Germinal center (tissue), 1 donor: Measurements from ENCODE around the gene YY1AP1.
"Not testable (repeated sequence)": the region's sequence is repeated elsewhere in the genome, so short reads cannot be mapped to it uniquely, and the experiment has no call there.

Experiments used
- DNase-seq: peaks from one replicate; pipeline ENCODE4 v3.0.0; 2012; ENCODE audit warnings: mixed read lengths, low spot score

Gene YY1AP1

DNA sequence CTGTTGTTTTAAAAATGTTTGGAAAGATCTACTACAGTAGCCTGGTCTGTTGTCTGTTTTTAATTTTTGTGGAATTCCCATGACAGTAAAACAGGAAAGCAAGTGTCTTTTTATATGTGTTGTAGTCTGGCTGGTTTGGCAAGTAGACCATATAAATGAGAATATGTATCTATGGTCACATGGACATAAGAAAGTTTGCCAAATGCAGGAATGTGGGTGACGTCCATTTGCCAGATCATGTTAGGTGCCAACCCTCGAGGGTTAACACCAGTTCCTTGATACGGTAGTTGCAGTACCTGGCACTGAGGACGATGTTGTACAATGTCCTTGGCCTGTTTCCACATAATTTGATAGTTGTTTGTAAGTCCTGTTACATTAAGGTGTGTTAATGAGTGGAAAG, 6.5 kb upstream of the YY1AP1 start:
- no peak for DNase-seq

DNA sequence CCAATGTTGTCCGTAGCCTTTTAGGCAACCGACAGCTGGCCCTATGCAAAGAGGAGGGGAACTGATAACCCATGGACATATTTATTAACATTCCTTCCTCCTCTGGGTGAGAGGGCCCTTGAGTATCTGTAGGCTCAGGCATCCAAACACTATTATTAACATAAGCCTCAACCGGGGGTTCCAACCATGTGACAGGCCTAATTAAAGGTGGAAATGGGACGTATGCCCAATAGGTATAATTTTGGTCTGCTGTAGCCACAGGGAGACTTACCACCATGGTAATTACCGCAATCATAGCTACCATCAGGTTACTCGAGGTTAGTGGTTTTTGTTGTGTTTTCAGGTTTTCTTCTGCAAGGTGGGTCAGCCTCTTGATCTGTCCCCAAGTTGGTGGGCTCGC, 5.6 kb upstream of the YY1AP1 start:
- DNase-seq, result no peak

DNA sequence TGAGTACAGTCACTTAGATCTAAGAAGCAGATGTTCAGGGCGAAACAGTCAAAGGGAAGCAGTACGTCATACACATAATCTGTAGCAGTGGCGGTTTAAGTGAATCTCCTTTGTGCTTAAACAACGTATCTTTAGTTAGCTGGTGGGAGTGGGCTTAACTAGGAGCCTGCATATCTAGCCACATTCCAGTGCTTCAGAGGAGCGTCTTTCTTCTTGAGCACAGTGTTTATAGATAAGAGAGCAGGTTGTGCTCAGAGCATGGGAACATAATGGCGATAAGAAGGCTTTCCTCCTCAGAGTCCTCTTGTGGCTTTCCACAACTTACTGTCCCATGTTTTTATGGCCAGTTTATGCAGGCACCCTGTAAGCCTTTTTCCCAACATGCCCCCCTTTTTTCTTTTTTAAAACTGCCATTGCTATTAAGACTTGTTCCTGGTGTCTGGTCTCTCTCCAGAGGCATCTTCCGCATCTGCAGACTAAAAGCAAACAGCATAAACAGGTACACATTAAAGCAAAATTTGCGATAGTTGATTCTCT, 3.5 kb upstream of the YY1AP1 start:
- no peak for DNase-seq

DNA sequence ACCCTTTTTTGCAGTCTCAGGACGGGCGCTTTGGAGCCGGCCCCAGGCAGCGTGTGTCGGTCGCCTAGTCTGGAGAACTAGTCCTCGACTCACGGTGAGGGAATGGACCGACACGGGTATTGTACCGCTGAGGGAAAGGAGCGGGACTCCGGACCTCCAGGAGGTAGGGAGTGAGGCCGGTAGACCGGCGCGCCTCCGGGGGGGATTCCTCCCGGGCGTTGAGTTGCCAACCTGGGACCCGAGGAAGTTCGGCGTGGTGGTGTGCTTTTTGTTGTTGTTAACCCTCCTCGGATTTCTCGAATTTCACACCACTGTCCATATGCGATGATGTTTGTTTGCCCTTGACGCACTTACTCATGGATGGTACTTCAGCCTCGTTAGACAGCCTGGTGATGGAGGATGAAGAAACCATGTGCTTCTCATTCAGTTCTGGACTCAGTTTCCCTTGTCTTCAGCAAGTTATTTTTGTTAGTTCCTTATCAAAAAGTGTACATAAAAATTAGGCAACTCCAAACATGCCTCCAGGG, 570 bp upstream of the YY1AP1 start, which contains the start of gene DAP3:
Gene DAP3, plus strand, starts transcription at position 11 of the 527 bp plus-strand sequence. CDS start 20,689 bp downstream, outside the sequence.
- DNase-seq, result peak; percentile 84

DNA sequence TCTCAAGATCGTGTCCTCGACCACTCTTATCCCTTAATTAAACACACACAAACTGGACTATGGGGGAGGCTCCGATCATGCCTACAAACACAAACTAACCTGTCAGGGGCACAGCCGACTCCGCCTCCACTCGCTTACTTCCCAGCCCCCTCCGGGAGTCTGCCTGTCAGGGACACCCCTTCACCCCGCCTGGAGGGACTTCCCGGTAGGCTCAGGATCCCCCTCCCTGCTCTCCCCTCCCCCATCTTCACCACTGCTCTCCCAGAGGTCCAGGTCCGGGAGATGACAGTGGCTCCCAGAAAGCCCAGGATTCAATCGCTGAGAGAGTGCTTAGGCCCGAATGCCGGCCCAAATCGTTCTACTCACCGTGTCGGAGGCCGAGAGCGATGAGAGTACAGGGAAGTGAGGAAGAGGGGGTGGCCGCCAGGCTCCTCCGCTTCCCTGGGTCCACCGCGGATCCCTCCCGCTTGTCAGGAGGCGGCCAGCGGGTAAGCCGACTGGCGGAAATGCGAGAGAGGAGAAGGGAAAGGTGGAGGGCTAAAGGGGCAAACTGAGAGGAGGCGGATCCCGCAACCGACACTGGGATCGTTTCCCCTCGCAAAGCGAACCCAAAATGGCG, 760 bp downstream of the YY1AP1 start:
- DNase-seq, result not testable (repeated sequence)

DNA sequence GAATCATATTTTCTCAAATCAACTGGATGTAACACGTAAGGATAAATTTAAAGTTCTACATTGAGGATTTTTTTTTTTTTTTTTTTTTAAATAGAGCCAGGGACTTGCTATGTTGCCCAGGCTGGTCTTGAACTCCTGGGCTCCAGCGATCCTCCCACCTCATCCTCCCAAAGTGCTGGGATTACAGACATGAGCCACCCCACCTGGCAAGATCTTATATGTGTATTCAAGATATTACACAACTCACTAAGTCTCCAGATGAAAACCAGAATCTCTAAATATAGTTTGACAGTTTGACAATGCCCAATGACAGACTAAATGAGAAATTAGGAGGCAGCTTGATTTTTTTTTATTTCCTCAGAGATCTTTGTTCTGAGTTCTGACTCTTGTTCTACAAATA, 6.8 kb downstream of the YY1AP1 start:
- DNase-seq, result no peak

DNA sequence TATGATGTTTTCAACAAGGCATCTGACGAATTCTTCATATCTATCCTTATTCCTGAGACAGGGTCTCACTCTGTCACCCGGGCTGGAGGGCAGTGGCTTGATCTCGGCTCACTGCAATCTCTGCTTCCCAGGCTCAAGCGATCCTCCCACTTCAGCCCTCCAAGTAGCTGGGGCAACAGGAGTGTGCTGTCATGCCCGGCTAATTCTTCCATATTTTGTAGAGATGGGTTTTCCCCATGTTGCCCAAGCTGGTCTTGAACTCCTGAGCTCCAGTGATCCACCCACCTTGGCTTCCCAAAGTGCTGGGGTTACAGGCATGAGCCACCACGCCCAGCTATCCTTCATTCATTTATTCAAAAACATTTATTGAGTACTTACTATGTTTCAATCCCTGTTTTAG, 8.0 kb downstream of the YY1AP1 start:
- DNase-seq, result no peak

DNA sequence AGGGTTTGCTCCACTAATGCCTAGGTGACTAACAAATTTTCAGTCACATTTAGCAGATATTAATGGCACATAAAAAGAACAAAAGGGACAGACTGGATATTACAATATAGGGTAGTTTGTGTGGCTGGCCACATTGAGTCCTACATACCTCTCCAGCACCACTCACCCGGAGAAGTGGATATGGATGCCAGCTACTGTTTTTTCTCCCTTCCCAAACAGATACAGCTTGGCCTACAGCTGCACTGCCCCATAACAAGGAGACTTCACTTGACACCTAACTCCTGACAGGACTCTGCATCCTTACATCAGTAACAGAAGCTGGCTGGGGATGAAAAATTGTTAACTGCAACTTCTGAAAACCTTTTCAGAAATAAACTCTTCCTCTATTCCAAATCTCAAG, 9.6 kb downstream of the YY1AP1 start:
- not testable (repeated sequence) for DNase-seq

DNA sequence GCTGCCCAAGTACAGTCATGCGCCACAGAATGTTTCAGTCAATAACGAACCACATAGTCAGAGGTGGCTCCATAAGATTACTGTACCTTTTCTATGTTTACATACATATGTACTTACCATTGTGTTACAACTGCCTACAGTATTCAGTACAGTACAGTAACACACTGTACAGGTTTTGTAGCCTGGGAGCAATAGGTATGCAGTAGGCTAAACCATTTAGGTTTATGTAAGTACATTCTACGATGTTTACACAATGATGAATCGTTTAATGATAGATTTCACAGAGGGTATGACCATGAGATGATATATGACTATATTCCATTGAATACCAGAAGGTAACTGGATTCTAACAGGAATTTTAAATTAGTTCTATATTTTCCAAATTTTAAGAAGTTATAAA, 10.5 kb downstream of the YY1AP1 start:
- no peak for DNase-seq

DNA sequence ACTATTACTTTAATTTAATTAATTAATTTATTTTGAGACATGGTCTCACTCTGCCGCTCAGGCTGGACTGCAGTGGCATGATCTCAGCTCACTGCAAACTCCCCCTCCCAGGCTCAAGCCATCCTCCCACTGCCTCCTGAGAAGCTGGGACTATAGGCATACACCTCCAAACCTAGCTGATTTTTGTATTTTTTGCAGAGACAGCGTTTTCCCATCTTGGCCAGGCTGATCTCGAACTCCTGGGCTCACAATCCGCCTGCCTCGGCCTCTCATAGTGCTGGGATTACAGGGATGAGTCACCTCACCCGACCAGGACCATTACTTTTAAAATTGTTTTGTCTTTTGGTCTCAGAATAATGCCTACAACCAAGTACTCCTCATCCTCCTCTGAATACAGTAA, 15.6 kb downstream of the YY1AP1 start:
- no peak for DNase-seq

DNA sequence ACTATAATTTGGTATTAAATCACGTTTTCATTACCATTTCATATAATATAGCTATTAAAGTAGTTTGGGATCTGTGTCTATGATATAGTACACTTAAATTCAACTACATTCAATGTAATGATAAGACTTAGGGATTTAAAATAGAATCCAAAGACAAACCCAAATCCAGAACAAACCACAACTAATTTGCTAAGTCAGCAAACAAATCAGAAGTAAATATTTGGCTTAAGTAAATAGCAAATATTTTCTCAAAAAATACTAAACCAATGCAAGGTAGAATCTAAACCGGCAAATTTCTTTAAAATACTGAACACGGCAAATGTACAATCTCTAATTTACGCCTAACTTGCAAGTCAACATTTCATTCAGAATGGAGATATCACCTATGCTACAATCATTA, 16.8 kb downstream of the YY1AP1 start:
- DNase-seq, result no peak

DNA sequence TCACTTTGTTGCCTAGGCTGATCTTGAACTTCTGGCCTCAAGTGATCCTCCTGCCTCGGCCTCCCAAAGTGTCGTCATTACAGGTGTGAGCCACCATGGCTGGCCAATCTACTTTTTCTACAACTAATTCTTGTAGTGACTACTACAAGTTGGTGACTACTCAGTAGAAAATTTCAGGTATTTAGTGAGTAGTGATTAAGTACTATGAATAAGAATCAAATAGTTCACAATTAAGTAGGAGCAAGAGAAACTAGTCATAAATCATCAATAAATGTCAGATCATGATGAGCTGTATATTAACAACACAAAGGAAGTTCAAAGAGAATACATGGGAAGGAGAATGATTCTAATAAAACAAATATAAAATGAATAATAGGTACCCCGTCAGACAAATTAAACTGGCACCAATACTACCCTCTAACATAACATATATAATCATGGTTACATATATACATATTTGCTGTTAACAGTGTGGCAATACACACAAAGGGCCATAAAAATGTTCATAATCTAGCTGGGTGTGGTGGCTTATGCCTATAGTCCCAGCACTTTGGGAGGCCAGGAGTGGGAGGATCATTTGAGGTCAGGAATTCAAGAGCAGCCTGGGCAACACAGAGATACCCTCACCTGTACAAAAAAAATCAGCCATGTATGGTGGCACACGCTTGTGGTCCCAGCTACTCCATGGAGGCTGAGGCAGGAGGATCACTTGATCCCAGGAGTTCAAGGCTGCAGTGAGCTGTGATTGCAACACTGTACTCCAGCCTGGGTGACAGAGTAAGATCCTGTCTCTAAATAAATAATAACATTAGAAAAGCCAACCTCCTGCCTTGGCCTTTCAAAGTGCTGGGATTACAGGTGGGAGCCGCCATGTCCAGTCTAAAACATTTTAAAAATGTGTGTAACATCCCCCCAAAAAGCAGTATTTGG, 19.1 kb downstream of the YY1AP1 start:
- no peak for DNase-seq

DNA sequence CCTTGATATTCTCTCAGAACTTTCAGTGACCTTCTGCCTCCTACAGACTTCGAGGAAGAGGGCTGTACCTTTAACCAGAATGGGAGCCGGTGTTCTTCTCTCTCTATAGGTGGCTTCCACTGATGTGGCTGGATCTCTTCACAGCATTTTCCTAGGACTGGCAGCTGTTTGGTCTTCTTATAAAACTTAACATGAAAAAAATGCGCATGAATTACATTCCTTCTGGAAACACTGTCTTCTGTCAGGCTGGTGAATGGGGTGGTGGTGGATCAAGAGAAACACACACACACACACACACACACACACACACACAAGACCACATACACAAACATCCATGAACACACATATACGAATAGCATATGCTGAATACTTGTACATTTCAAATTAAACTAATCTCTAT, 27.3 kb downstream of the YY1AP1 start:
- DNase-seq, result not testable (repeated sequence)

DNA sequence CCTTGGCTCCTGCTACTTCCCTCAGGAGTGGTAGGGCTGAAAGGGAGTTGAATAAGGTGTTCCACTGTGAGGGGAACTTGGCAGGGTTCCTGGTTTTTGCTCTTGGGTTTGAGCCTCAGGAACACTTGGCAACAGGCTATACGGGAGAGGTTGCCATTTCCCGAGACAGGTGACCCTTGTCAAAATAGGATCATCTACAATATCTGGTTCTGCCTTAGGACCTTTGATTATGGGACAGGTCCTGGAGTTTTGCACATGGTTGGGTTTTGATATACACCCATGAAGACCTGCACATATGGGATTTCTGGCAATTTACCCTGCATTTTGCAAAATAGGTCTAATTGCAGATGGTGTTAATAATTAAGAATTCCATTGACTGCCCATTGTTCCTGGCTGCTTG, 31.1 kb downstream of the YY1AP1 start:
- no peak for DNase-seq

DNA sequence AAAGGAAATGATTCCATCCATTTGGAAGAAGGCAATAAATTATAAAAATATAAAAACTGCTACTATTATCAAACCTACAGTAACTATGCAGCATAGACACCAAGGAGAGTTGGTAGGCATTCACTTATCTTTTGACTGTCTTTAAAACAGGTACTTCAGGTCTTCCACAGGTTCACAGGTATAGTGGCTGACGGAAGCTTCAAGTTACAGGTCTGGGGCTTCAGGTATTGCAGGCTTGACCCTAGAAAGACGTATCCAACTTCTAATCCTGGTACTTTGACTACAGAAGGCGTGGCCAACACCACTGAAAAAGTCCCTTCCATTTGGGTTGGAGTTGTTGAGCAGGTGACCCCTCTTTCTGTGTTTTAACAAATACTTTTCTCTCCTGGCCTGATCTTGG, 35.6 kb downstream of the YY1AP1 start:
- DNase-seq, result no peak

DNA sequence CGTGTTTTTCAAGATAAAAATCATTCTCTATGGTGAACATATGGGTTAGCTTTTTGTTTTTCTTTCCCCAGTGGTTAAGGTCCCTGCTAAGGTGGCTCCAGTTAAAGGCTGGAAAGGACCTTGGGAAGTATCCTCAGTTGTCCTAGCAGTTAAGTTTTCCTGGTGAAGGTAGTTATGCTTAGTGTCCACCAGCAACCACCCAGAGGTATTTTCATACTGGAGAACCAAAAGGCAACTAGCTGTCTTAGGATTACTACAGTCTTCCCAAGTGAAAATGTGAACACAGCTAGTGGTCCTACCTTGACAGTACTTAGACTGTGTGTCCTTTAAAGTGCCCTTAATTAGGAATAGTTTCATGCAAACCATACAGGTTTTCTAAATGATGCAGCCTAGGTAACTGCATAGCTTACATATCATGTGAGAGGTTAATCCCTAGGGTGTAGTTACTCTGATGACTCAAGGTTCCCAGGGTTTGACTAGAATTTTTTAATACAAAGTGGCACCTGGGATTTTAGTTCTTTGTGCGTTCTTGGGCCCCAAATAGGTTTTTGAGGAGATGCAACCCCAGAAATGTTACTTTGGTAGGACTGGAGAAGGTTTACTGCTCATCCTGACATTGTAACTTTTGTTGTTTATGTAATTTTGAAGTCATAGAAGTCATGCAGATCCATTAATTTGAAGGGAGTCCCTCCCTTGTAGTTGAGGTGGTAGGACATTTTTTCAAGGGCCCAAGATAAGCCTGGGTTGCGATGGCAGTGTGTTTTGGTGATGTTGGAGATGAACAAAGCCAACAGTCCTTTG, 36.5 kb downstream of the YY1AP1 start:
- DNase-seq, result no peak

DNA sequence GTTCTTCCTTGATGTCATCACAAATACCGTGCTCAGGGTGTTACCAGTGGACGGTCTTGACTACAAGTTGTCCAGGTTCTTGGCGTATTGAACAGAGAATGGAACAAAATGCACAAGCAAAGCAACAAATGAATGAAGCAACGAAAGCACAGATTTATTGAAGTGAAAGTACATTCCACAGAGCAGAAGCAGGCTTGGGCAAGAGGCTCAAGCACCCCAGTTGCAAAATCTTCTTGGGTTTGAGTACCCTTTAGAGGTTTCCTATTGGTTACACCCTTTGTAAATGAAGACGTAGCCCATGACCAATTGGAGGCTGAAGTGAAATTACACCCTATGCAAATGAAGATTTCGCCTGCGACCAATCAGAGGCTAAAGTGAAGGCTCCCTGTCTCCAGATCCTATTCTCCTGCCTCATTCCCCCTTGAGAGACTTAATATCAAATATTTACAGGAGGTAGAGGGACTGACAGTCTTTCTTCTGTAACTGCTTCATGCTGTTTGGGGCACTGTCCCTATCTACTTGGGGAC, 38.3 kb downstream of the YY1AP1 start:
- no peak for DNase-seq

DNA sequence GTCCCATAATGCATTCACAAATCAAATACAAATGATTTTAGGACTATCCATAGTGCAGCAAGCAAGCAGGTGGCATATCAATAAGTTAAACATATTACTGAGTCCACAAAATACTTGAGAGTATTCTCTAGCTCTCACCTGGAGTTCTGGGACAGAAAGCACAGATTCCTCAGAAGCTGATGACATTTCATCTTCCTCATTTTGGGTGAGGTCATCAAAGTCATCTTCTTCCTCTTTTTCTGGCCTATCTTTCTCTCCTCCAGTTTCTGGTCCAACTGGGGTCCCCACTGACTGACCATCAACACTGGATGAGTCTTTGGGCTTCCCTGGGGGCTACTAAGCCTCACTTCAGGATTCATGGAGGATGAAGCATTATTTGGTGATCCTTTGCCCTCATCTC, 38.9 kb downstream of the YY1AP1 start:
- no peak for DNase-seq

DNA sequence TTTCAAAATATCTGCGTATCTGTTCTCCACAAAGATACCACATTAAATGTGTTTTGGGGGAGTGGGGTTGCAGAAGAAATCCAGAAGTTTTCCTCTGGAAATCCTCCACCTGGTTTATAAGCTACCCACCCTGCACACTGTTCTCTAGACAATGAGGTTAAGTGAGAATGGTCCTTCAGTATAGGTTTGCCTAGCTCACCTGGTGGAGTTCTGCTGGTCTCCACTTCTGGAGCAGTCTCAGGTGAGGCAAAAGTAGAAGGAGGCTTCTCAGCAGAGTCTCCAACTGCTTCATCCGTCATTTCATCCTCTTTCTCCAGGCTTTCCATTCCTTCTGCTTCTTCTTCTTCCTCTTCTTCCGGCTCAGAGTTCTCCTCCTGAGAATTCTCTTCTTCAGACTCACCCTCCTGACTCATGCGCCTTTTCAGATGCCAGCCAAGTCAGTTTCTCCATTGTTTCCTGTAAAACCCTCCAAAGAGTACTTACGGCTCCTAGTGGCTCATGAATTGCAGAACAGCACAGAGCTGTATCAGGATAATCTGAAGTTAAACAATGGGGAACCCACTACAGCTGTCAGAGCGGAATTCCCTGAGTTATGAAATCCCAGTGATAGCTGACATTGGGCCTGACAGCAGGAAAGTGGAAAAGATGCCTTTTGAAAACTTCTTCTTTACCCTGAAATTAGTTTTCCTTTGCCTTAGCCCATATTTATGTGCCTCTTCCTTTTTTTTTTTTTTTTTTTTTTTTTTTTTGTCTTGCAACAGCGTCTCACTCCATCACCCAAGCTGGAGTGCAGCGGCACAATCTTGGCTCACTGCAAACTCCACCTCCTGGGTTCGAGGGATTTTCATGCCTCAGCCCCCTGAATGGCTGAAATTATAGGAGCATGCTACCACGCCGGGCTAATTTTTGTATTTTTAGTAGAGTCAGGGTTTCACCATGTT, 40.1 kb downstream of the YY1AP1 start:
- DNase-seq, result no peak

DNA sequence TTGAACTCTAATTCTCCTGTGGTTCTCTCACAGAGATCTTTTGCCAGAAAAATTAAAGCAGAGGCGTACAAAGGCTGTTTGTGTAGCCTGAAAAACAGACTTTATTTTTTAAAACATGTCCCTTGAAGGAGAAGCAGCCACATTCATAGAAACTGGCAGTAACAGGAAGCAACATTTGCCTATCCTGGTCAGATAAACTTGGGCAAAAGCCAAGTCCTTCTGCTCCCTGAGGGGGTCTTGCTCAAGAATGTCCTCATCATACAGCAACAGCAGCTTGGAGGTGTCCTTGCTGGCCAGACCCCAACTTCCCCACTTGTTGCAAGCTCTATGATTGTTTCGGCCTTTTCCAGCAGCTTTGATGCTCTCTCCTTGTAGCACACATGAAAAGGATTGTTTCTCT, 42.3 kb downstream of the YY1AP1 start:
- no peak for DNase-seq

DNA sequence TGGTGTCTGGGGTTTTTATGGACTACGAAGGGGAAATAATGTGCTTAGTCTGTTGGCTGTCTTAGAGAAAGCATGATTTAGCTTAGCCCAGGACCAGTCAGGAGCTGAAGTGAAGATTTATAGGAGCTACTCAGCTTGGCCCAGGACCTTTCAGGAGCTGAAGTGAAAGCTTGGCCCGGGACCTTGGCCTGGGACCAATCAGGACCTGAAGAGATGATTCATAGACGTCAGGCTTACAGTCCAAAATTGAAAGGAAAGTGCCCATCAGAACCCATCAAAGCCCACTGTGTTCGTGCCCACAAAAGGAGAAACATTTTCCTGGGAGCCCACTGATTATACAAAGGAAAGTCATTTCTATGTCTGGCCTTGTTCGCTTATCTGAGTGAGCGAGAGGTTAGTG, 42.9 kb downstream of the YY1AP1 start:
- DNase-seq, result no peak
